Measurements from ENCODE around the gene C19orf47.

GRCh38 chr19:40286235-40286970, 61.8 kb downstream of the C19orf47 start:
- no peak for TF ChIP-seq CTCF (conservative IDR thresholded peaks at IDR 0.05; ENCODE audit: low read length)
- TF ChIP-seq EZH2phosphoT487 (IDR thresholded peaks at IDR 0.05; ENCODE audit: borderline replicate concordance, low read depth, low read length), result no peak

Measured in OCI-LY7 (cell line).